Astrocyte (in vitro differentiated cells and primary cell): ENCODE measurements around the gene TMEM238. TPM values are rescaled to one million over a fixed set of nuclear protein-coding genes. Genes with fewer than 3 reads are reported as not detected.
A peak's percentile ranks its signal among the peaks of the same experiment; 100 is the strongest.
"Not testable (repeated sequence)": the region's sequence is repeated elsewhere in the genome, so short reads cannot be mapped to it uniquely, and the experiment has no call there.

Source experiments
- DNase-seq: peaks from one replicate; pipeline ENCODE4 v3.0.0-alpha.2; 2010; ENCODE audit warnings: low read depth
- FAIRE-seq: peaks from 2 replicates; lab custom pipeline; 2011; peaks lifted over from hg19 to GRCh38; lab: Jason Lieb, UNC
- H2AFZ ChIP-seq: 2 replicates; pipeline ENCODE4 v1.6.0; 2012; ENCODE audit warnings: low read depth, low read length, inconsistent platforms
- H3K27ac ChIP-seq: 2 replicates; pipeline ENCODE4 v1.5.1; 2011; ENCODE audit warnings: low read depth, low read length, inconsistent platforms
- H3K27me3 ChIP-seq: 2 replicates; pipeline ENCODE4 v1.6.0; 2011; ENCODE audit warnings: low read length, inconsistent platforms; ENCODE audit not compliant: insufficient read depth
- H3K36me3 ChIP-seq: 2 replicates; pipeline ENCODE4 v1.5.1; 2011; ENCODE audit warnings: low read length, inconsistent platforms; ENCODE audit not compliant: insufficient read depth
- H3K4me1 ChIP-seq: 2 replicates; pipeline ENCODE4 v1.5.1; 2011; ENCODE audit warnings: low read length, inconsistent platforms; ENCODE audit not compliant: insufficient read depth
- H3K4me2 ChIP-seq: 2 replicates; pipeline ENCODE4 v1.6.0; 2012; ENCODE audit warnings: low read length, inconsistent platforms
- H3K4me3 ChIP-seq: 2 replicates; pipeline ENCODE4 v1.5.1; 2011; ENCODE audit warnings: low read depth, mild to moderate bottlenecking, low read length, inconsistent platforms; ENCODE audit not compliant: insufficient read depth
- H3K79me2 ChIP-seq: 2 replicates; pipeline ENCODE4 v1.6.0; 2012; ENCODE audit warnings: mild to moderate bottlenecking, low read length, inconsistent platforms; ENCODE audit not compliant: insufficient read depth
- H3K9ac ChIP-seq: 2 replicates; pipeline ENCODE4 v1.6.0; 2012; ENCODE audit warnings: mild to moderate bottlenecking, low read length, inconsistent platforms
- H3K9me3 ChIP-seq: 2 replicates; pipeline ENCODE4 v1.5.1; 2012; ENCODE audit warnings: low read depth, mild to moderate bottlenecking, low read length, inconsistent platforms; ENCODE audit not compliant: insufficient read depth
- H4K20me1 ChIP-seq: 2 replicates; pipeline ENCODE4 v1.6.0; 2012; ENCODE audit warnings: low read length, inconsistent platforms; ENCODE audit not compliant: insufficient read depth
- H3K27ac Mint-ChIP-seq: one replicate; pipeline ENCODE4 v1.8.0; 2021; ENCODE audit warnings: mild to moderate bottlenecking, mixed read lengths; ENCODE audit not compliant: unreplicated experiment
- H3K27me3 Mint-ChIP-seq: one replicate; pipeline ENCODE4 v1.8.0; 2021; ENCODE audit warnings: low read depth, mixed read lengths; ENCODE audit not compliant: unreplicated experiment
- H3K36me3 Mint-ChIP-seq: one replicate; pipeline ENCODE4 v1.8.0; 2021; ENCODE audit warnings: low read depth, mixed read lengths; ENCODE audit not compliant: unreplicated experiment
- H3K4me1 Mint-ChIP-seq: one replicate; pipeline ENCODE4 v1.8.0; 2021; ENCODE audit warnings: low read depth, mixed read lengths; ENCODE audit not compliant: unreplicated experiment
- H3K4me3 Mint-ChIP-seq: one replicate; pipeline ENCODE4 v1.8.0; 2021; ENCODE audit warnings: mild to moderate bottlenecking, moderate library complexity, mixed read lengths; ENCODE audit not compliant: unreplicated experiment
- H3K9me3 Mint-ChIP-seq: one replicate; pipeline ENCODE4 v1.8.0; 2021; ENCODE audit warnings: mild to moderate bottlenecking, mixed read lengths; ENCODE audit not compliant: unreplicated experiment
- EZH2 ChIP-seq: IDR thresholded peaks from 2 replicates; pipeline ENCODE4 v1.6.1; 2012; ENCODE audit warnings: mild to moderate bottlenecking, low read length, inconsistent platforms; ENCODE audit not compliant: insufficient read depth
- total RNA-seq: library from RNA; stranded (reverse); gene quantifications from 2 replicates; pipeline ENCODE4 v1.2.1, GENCODE V29; 2021
- TF ChIP-seq, protein P1 (sequence below): IDR thresholded peaks from 2 replicates; pipeline ENCODE4 v1.5.1; 2011; ENCODE audit warnings: low read depth, mild to moderate bottlenecking, inconsistent platforms, low read length, moderate library complexity; ENCODE audit not compliant: insufficient read depth

TMEM238 gene
- total RNA-seq, 1 donor from 2014 or later = 2.1 TPM

DNA sequence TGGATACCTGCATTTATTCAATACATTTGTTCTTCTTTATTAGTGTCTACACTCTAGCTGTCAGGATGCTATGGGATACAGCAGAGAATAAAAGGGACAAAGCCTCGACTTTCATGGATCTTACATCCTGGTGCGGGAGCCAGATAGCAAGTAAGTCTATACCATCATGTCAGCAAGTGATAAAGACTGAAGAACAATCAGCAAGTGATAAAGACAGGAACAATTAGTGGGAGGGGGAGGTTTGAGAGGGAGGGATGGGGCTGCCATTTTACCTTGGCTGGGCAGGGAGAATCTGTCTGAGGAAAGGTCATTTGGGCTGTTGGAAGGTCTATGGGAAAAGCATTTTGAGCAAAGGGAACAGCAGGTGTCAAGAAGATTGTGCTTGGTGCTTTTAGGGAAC lies 26.1 kb upstream of the TMEM238 start:
- DNase-seq (no peak), FAIRE-seq (no peak)

DNA sequence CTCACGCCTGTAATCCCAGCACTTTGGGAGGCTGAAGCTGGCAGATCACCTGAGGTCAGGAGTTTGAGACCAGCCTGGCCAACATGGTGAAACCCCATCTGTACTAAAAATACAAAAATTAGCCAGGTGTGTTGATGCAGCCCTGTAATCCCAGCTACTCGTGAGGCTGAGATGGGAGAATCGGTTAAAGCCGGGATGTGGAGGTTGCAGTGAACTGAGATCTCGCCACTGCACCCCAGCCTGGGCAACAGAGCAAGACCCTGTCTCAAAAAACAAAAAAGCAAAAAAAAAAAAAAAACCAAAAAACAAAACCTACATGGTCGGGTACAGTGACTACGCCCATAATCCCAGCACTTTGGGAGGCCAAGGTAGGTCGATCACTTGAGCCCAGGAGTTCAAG lies 25.1 kb upstream of the TMEM238 start:
- H3K4me1 Mint-ChIP-seq = peaks cover 15% of the 10 kb centered on the region
- H3K27ac Mint-ChIP-seq = peak overlapping the region; percentile 96
- Histone ChIP-seq H4K20me1 (peaks cover 29% of the 10 kb centered on the region), H3K4me1 (peaks cover 16% of the 10 kb centered on the region), H3K79me2 (peaks cover 31% of the 10 kb centered on the region)
- peak overlapping the region; percentile 50 for H3K4me3 Mint-ChIP-seq
- not testable (repeated sequence) for FAIRE-seq, H3K9ac ChIP-seq, H3K27ac ChIP-seq, DNase-seq, H3K36me3 ChIP-seq, H3K27me3 ChIP-seq, H3K4me2 ChIP-seq, H2AFZ ChIP-seq, H3K4me3 ChIP-seq, H3K9me3 ChIP-seq, H3K27me3 Mint-ChIP-seq
- H3K9me3 Mint-ChIP-seq = peaks cover 14% of the 10 kb centered on the region
- peaks cover 17% of the 10 kb centered on the region for H3K36me3 Mint-ChIP-seq

More for the DNA sequence above, 26.1 kb upstream of the TMEM238 start:
- no peak overlapping the region for H3K4me3 ChIP-seq
- H3K4me1 Mint-ChIP-seq = peaks cover 15% of the 10 kb centered on the region
- peaks cover 9% of the 10 kb centered on the region for H3K36me3 ChIP-seq
- peaks cover 22% of the 10 kb centered on the region for H4K20me1 ChIP-seq
- H3K9me3 Mint-ChIP-seq = peaks cover 14% of the 10 kb centered on the region
- no peaks in the 10 kb centered on the region for H3K27me3 ChIP-seq
- TF ChIP-seq EZH2 = no peak
- TF ChIP-seq, protein P1, sequence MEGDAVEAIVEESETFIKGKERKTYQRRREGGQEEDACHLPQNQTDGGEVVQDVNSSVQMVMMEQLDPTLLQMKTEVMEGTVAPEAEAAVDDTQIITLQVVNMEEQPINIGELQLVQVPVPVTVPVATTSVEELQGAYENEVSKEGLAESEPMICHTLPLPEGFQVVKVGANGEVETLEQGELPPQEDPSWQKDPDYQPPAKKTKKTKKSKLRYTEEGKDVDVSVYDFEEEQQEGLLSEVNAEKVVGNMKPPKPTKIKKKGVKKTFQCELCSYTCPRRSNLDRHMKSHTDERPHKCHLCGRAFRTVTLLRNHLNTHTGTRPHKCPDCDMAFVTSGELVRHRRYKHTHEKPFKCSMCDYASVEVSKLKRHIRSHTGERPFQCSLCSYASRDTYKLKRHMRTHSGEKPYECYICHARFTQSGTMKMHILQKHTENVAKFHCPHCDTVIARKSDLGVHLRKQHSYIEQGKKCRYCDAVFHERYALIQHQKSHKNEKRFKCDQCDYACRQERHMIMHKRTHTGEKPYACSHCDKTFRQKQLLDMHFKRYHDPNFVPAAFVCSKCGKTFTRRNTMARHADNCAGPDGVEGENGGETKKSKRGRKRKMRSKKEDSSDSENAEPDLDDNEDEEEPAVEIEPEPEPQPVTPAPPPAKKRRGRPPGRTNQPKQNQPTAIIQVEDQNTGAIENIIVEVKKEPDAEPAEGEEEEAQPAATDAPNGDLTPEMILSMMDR = no peak
- peaks cover 14% of the 10 kb centered on the region for H3K27me3 Mint-ChIP-seq
- peaks cover 17% of the 10 kb centered on the region for H3K36me3 Mint-ChIP-seq
- no peaks in the 10 kb centered on the region for H3K9me3 ChIP-seq
- no peak overlapping the region for H3K4me3 Mint-ChIP-seq
- no peak overlapping the region for H3K9ac ChIP-seq
- peaks cover 24% of the 10 kb centered on the region for H3K79me2 ChIP-seq
- H3K4me2 ChIP-seq = no peak overlapping the region
- H3K27ac Mint-ChIP-seq = no peak overlapping the region
- no peak overlapping the region for H3K27ac ChIP-seq
- no peak overlapping the region for H2AFZ ChIP-seq
- H3K4me1 ChIP-seq = peaks cover 16% of the 10 kb centered on the region

DNA sequence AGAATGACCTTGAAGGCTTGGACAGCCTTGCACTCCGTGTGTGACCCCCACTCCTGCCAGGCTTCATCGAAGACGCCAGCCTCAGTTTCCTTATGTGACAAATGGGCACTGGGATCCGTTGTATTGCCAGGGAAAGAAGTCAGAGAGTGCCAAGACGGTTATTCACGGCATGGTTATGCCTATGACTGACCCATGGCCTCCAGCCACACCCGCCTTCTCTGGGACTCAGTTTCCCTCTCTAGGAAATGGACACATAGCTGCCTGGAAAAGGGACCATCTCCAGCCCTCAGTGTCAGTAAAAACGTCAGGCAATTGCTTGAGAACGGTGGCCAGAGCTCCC lies 24.4 kb upstream of the TMEM238 start:
- Histone ChIP-seq H3K36me3 (peaks cover 13% of the 10 kb centered on the region), H3K79me2 (peaks cover 36% of the 10 kb centered on the region), H3K27ac (peak overlapping the region; percentile 90), H3K27me3 (no peaks in the 10 kb centered on the region), H3K4me1 (peaks cover 16% of the 10 kb centered on the region), H3K9me3 (no peaks in the 10 kb centered on the region), H3K4me3 (peak overlapping the region; percentile 48), H4K20me1 (peaks cover 33% of the 10 kb centered on the region), H3K9ac (peak overlapping the region; percentile 64), H2AFZ (peak overlapping the region; percentile 91), H3K4me2 (peak overlapping the region; percentile 94)
- H3K4me1 Mint-ChIP-seq = peaks cover 15% of the 10 kb centered on the region
- peaks cover 21% of the 10 kb centered on the region for H3K36me3 Mint-ChIP-seq
- FAIRE-seq (no peak), DNase-seq (no peak)
- TF ChIP-seq EZH2 = no peak
- TF ChIP-seq, protein P1 = no peak
- peak overlapping the region; percentile 87 for H3K4me3 Mint-ChIP-seq
- H3K27me3 Mint-ChIP-seq = peaks cover 10% of the 10 kb centered on the region
- H3K9me3 Mint-ChIP-seq = peaks cover 14% of the 10 kb centered on the region
- H3K27ac Mint-ChIP-seq = peak overlapping the region; percentile 96
